Epithelial cell of proximal tubule (primary cell): ENCODE measurements around the gene PCDHGA6. TPM values are rescaled to one million over a fixed set of nuclear protein-coding genes. Genes with fewer than 3 reads are reported as not detected.
"Not testable (repeated sequence)": the region's sequence is repeated elsewhere in the genome, so short reads cannot be mapped to it uniquely, and the experiment has no call there.

Source experiments
- DNase-seq: peaks from one replicate; pipeline ENCODE4 v3.0.0-alpha.2; 2011; ENCODE audit warnings: low read depth
- H3K4me3 ChIP-seq: 2 replicates; pipeline ENCODE4 v1.5.1; 2011; ENCODE audit warnings: low read depth, mild to moderate bottlenecking, low read length
- total RNA-seq: library from RNA; depleted of rRNA; stranded (reverse); fragments of >200 nt; gene quantifications from 2 replicates; pipeline ENCODE4 v1.2.3, GENCODE V29; 2015
- TF ChIP-seq, protein P1 (sequence below): conservative IDR thresholded peaks from 2 replicates; pipeline ENCODE4 v1.5.1; 2012; ENCODE audit warnings: low read depth, mild to moderate bottlenecking, low read length

The PCDHGA6 gene
- total RNA-seq, 1 donor from 2014 or later = 0.35 TPM

DNA sequence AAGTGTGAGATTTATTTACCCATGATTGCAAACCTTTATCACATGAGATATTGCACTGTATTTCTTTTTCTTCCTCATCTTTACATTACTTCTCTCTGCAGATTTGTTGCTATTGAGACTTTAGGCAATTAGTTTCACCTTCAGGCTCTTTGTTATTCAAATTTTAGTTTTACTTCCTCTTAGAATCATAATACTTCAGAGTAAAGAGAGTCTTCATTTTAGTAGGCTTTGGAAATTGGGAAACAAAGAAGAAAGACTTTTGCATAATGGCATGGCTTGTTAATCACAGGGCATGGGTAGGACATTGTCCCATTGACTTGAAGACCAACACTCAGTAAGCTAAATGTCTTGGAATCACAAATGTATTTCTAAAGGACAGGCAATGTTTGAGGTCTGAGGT lies 11.0 kb upstream of the PCDHGA6 start:
- TF ChIP-seq, protein P1, sequence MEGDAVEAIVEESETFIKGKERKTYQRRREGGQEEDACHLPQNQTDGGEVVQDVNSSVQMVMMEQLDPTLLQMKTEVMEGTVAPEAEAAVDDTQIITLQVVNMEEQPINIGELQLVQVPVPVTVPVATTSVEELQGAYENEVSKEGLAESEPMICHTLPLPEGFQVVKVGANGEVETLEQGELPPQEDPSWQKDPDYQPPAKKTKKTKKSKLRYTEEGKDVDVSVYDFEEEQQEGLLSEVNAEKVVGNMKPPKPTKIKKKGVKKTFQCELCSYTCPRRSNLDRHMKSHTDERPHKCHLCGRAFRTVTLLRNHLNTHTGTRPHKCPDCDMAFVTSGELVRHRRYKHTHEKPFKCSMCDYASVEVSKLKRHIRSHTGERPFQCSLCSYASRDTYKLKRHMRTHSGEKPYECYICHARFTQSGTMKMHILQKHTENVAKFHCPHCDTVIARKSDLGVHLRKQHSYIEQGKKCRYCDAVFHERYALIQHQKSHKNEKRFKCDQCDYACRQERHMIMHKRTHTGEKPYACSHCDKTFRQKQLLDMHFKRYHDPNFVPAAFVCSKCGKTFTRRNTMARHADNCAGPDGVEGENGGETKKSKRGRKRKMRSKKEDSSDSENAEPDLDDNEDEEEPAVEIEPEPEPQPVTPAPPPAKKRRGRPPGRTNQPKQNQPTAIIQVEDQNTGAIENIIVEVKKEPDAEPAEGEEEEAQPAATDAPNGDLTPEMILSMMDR = no peak
- no peak overlapping the region for H3K4me3 ChIP-seq
- no peak for DNase-seq

DNA sequence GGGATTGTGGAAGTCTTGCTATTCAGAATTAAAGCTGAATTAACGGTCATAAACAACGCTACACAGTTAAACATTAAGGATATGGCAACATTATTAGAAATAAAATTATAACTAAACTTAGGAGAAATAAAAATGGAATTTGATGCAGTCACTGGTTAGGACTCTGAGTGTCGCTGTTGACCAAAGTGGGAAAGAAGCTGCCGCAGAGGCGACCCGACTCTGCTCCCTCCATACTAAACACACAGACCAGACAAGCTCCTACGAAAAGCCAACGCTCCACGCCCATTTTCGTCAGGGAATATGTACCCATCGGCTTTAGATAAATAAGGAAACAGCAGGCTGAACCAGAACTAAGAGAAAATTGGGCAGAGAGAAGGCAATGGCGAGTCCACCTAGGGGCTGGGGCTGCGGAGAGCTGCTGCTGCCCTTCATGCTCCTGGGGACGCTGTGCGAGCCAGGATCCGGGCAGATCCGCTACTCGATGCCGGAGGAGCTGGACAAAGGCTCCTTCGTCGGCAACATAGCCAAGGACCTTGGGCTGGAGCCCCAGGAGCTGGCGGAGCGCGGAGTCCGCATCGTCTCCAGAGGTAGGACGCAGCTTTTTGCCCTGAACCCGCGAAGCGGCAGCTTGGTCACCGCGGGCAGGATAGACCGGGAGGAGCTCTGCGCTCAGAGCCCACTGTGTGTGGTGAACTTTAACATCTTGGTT lies 9.6 kb upstream of the PCDHGA6 start, which contains the start of gene PCDHGA5:
TSS of gene PCDHGA5 (plus strand) at position 211 of the 709 bp plus-strand sequence. CDS start at position 380, 169 bp downstream.
- no peak for DNase-seq
- peak within 1 kb of the TSS; percentile 4 for H3K4me3 ChIP-seq
- TF ChIP-seq, protein P1 = peak; percentile 17

DNA sequence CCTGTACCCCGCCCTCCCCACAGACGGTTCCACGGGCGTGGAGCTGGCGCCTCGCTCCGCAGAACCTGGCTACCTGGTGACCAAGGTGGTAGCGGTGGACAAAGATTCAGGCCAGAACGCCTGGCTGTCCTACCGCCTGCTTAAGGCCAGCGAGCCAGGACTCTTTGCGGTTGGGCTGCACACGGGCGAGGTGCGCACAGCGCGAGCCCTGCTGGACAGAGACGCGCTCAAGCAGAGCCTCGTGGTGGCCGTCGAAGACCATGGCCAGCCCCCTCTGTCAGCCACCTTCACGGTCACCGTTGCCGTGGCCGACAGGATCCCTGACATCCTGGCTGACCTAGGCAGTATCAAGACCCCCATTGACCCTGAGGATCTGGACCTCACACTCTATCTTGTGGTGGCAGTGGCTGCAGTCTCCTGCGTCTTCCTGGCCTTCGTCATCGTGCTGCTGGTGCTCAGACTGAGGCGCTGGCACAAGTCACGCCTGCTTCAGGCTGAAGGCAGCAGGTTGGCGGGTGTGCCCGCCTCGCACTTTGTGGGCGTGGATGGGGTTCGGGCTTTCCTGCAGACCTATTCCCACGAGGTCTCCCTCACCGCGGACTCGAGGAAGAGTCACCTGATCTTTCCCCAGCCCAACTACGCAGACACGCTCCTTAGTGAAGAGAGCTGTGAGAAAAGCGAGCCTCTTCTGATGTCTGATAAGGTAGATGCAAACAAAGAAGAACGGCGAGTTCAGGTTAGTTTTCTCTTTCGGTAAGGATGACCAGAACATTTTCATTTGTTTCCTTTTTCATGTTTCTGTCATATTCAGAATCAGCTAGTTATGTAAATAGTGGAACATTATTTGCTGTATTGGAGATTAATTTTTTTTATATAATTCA lies 7.4 kb upstream of the PCDHGA6 start:
- DNase-seq = no peak
- TF ChIP-seq, protein P1 = no peak
- H3K4me3 ChIP-seq = no peak overlapping the region

DNA sequence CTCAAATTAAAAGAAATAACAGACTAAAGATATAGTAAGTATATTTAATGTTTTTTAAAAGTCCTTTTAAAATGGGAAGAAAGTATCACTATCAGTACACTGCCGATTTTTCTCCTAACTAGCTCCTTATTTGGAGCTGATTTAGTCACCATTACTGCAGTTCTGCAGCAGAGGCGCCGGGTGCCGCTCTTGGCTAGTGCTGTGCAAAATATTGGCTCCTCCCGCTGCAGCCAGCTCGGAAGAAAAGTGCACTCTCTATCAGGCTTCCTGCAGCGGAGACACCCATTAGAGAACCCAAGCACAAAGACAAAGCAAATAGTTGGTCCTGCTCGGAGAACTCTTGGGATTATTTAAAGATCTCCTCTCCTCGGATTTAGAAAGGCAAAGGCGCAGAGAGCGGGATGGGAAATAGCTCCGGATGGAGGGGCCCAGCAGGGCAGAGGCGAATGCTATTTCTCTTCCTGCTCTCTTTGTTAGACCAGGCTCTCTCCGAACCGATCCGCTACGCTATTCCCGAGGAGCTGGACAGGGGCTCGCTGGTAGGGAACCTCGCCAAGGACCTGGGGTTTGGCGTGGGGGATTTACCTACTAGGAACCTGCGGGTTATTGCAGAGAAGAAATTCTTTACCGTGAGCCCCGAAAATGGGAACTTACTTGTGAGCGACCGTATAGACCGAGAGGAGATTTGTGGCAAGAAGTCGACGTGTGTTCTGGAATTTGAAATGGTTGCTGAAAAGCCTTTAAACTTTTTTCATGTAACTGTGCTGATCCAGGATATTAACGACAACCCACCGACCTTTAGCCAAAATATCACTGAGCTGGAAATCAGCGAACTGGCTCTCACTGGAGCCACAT lies 3.5 kb upstream of the PCDHGA6 start, which contains the start of gene PCDHGB3:
TSS of gene PCDHGB3 (plus strand) at position 249 of the 855 bp plus-strand sequence. CDS start at position 402, 153 bp downstream.
- no peak for DNase-seq
- peak within 1 kb of the TSS; percentile 38 for H3K4me3 ChIP-seq
- TF ChIP-seq, protein P1 = peak; percentile 47

DNA sequence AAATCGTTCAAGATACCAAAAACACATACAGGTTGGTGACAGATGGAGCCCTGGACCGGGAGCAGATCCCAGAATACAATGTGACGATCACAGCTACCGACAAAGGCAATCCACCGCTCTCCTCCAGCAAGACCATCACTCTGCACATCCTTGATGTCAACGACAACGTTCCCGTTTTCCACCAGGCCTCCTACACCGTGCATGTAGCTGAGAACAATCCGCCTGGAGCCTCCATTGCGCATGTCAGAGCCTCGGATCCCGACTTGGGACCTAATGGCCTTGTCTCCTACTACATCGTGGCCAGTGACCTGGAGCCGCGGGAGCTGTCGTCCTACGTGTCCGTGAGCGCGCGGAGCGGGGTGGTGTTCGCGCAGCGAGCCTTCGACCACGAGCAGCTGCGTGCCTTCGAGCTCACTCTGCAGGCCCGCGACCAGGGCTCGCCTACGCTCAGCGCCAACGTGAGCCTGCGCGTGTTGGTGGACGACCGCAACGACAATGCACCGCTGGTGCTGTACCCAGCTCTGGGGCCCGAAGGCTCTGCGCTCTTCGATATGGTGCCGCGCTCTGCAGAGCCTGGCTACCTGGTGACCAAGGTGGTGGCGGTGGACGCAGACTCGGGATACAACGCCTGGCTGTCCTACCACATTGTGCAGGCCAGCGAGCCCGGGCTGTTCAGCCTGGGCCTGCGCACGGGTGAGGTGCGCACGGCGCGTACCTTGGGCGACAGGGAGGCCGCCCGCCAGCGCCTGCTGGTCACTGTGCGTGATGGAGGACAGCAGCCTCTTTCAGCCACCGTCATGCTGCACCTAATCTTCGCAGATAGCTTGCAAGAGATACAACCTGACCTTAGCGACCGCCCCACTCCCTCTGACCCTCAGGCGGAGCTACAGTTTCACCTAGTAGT lies 1.9 kb upstream of the PCDHGA6 start:
- TF ChIP-seq, protein P1 = no peak
- no peak overlapping the region for H3K4me3 ChIP-seq
- no peak for DNase-seq

DNA sequence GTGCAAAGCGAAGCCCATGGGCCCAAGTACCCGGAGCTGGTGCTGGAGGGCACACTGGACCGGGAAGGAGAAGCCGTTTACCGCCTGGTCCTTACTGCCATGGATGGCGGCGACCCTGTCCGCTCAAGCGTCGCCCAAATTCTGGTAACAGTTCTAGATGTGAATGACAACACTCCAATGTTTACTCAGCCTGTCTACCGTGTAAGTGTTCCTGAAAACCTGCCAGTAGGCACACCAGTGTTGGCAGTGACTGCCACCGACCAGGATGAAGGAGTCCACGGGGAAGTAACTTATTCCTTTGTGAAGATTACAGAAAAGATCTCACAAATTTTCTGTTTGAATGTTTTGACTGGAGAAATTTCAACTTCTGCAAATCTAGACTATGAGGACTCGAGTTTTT lies 936 bp downstream of the PCDHGA6 start:
- TF ChIP-seq, protein P1 = no peak
- no peak for DNase-seq

DNA sequence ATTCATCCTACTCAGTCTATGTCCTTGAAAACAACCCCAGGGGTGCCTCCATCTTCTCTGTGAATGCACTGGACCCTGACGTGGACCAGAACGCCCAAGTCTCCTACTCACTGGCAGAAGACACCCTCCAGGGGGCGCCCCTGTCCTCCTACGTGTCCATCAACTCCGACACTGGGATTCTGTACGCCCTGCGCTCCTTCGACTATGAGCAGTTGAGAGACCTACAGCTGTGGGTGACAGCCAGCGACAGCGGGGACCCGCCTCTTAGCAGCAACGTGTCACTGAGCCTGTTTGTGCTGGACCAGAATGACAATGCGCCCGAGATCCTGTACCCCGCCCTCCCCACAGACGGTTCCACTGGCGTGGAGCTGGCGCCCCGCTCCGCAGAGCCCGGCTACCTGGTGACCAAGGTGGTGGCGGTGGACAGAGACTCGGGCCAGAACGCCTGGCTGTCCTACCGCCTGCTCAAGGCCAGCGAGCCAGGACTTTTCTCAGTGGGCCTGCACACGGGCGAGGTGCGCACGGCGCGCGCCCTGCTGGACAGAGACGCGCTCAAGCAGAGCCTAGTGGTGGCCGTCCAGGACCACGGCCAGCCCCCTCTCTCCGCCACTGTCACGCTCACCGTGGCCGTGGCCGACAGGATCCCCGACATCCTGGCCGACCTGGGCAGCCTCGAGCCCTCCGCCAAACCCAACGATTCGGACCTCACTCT lies 1.9 kb downstream of the PCDHGA6 start:
- not testable (repeated sequence) for DNase-seq, H3K4me3 ChIP-seq

More for the DNA sequence above, 936 bp downstream of the PCDHGA6 start:
- H3K4me3 ChIP-seq = no peak overlapping the region
